CD14-positive monocyte (primary cell): ENCODE results near the gene TSPAN3. TPM values are rescaled to one million over a fixed set of nuclear protein-coding genes. Genes with fewer than 3 reads are reported as not detected.
A peak's percentile ranks its signal among the peaks of the same experiment; 100 is the strongest.

ENCODE experiments used
- DNase-seq, 3 donors: peaks; one replicate each; pipeline ENCODE4 v3.0.0-alpha.2; 2011 to 2022
- H2AFZ ChIP-seq: 2 replicates; pipeline ENCODE4 v1.6.0; 2012; ENCODE audit warnings: mild to moderate bottlenecking, low read depth, low read length, inconsistent platforms; ENCODE audit not compliant: insufficient read depth, poor library complexity, severe bottlenecking
- H3K27ac ChIP-seq, 2 donors: 1 replicate in 1 of 2; 2 replicates in 1 of 2; pipeline ENCODE4 v1.5.1; 2012 to 2013; ENCODE audit warnings: low read length in 2 of 2, control low read depth in 1 of 2, inconsistent platforms in 1 of 2, low read depth in 1 of 2, mild to moderate bottlenecking in 1 of 2
- H3K27me3 ChIP-seq, 2 donors: one replicate each; pipeline versions ENCODE4 v1.6.0 to v1.6.1; 2011 to 2013; ENCODE audit warnings: low read length in 2 of 2; ENCODE audit not compliant: control insufficient read depth in 2 of 2, insufficient read depth in 2 of 2
- H3K36me3 ChIP-seq, 2 donors: replicated peaks in 1 of 2; 1 replicate in 1 of 2; 2 replicates in 1 of 2; pipeline versions ENCODE4 v1.5.1 to v1.6.1; 2012 to 2013; ENCODE audit warnings: low read length in 2 of 2, control low read depth in 1 of 2, inconsistent platforms in 1 of 2, mild to moderate bottlenecking in 1 of 2; ENCODE audit not compliant: insufficient read depth in 2 of 2, control insufficient read depth in 1 of 2
- H3K4me1 ChIP-seq, 2 donors: 1 replicate in 1 of 2; 2 replicates in 1 of 2; pipeline versions ENCODE4 v1.5.1 to v1.6.1; 2012 to 2013; ENCODE audit warnings: low read length in 2 of 2, control low read depth in 1 of 2, inconsistent platforms in 1 of 2, mild to moderate bottlenecking in 1 of 2, moderate library complexity in 1 of 2; ENCODE audit not compliant: insufficient read depth in 2 of 2, control insufficient read depth in 1 of 2
- H3K4me2 ChIP-seq: replicated peaks from 2 replicates; pipeline ENCODE3; 2012; ENCODE audit warnings: low read length, moderate library complexity, mild to moderate bottlenecking; ENCODE audit not compliant: poor library complexity, severe bottlenecking; ENCODE audit errors: extremely low read depth
- H3K4me3 ChIP-seq, 3 experiments: fragments of 200-600 bp in 1 of 3; sonication (generic) in 1 of 3; replicated peaks in 1 of 3; 1 replicate in 2 of 3; 2 replicates in 1 of 3; pipeline ENCODE4 v1.5.1; 2011 to 2013; ENCODE audit warnings: low read length in 3 of 3, mild to moderate bottlenecking in 3 of 3, control low read depth in 2 of 3, low read depth in 2 of 3, inconsistent platforms in 1 of 3, moderate library complexity in 1 of 3
- H3K79me2 ChIP-seq: 2 replicates; pipeline ENCODE4 v1.6.0; 2012; ENCODE audit warnings: mild to moderate bottlenecking, control low read depth, inconsistent platforms, low read length, moderate library complexity; ENCODE audit not compliant: insufficient read depth
- H3K9ac ChIP-seq: 2 replicates; pipeline ENCODE4 v1.6.0; 2017; ENCODE audit warnings: low read length, mild to moderate bottlenecking; ENCODE audit not compliant: insufficient read depth, poor library complexity, severe bottlenecking
- H3K9me3 ChIP-seq, 2 donors: replicated peaks in 1 of 2; 1 replicate in 1 of 2; 2 replicates in 1 of 2; pipeline versions ENCODE4 v1.5.1 to v1.6.1; 2012 to 2013; ENCODE audit warnings: low read length in 2 of 2, control low read depth in 1 of 2; ENCODE audit not compliant: control insufficient read depth in 1 of 2, insufficient read depth in 1 of 2
- H4K20me1 ChIP-seq: 2 replicates; pipeline ENCODE4 v1.6.0; 2012; ENCODE audit warnings: mild to moderate bottlenecking, low read length, control low read depth, moderate library complexity; ENCODE audit not compliant: insufficient read depth
- H3K27ac Mint-ChIP-seq, 7 donors: one replicate each; pipeline ENCODE4 v1.8.0; 2020; ENCODE audit warnings: mild to moderate bottlenecking in 7 of 7, mixed read lengths in 7 of 7, moderate library complexity in 6 of 7, inconsistent platforms in 2 of 7
- H3K27me3 Mint-ChIP-seq, 3 donors: one replicate each; pipeline ENCODE4 v1.8.0; 2021 to 2022; ENCODE audit warnings: low read depth in 3 of 3, mild to moderate bottlenecking in 3 of 3, mixed read lengths in 3 of 3, moderate library complexity in 3 of 3, inconsistent platforms in 1 of 3
- H3K36me3 Mint-ChIP-seq, 2 donors: one replicate each; pipeline ENCODE4 v1.8.0; 2020; ENCODE audit warnings: mixed read lengths in 2 of 2, inconsistent platforms in 1 of 2, mild to moderate bottlenecking in 1 of 2
- H3K4me1 Mint-ChIP-seq: one replicate; pipeline ENCODE4 v1.8.0; 2020; ENCODE audit warnings: mild to moderate bottlenecking, mixed read lengths
- H3K4me3 Mint-ChIP-seq, 2 donors: one replicate each; pipeline ENCODE4 v1.8.0; 2020; ENCODE audit warnings: mild to moderate bottlenecking in 2 of 2, mixed read lengths in 2 of 2, moderate library complexity in 1 of 2
- H3K9me3 Mint-ChIP-seq, 7 donors: one replicate each; pipeline ENCODE4 v1.8.0; 2020 to 2022; ENCODE audit warnings: mixed read lengths in 7 of 7, mild to moderate bottlenecking in 6 of 7, moderate library complexity in 6 of 7, inconsistent platforms in 2 of 7
- CTCF ChIP-seq: fragments of 200-600 bp; IDR thresholded peaks from one replicate; pipeline ENCODE4 v1.8.0; 2022; ENCODE audit warnings: antibody characterized with exemption, mild to moderate bottlenecking
- WGBS: methylation state at CpG from one replicate; pipeline ENCODE4 v1.1.5; 2013; ENCODE audit warnings: missing lambda C conversion rate; ENCODE audit not compliant: insufficient coverage; 5-methylcytosine and 5-hydroxymethylcytosine counted together
- intact Hi-C, 2 donors: fragments of 100-400 bp; cut with micrococcal nuclease; formaldehyde crosslinking; loops; one replicate each; pipeline versions ENCODE4 v1.15.0 to v1.15.1; 2023
- polyA plus RNA-seq, 3 donors: library from polyadenylated mRNA; depleted of rRNA in 1 of 3; unstranded in 2 of 3; stranded (reverse) in 1 of 3; fragments of 300-500 nt in 2 of 3; fragments of >200 nt in 1 of 3; fragmentation: Illumina TruSeq in 2 of 3; gene quantifications; 1 replicate in 2 of 3; 2 replicates in 1 of 3; pipeline ENCODE4 v1.2.3, GENCODE V29; 2012 to 2021

Gene TSPAN3
- polyA plus RNA-seq, 3 donors = 26.0 to 68.0 (median 53.2) TPM

- Histone ChIP-seq H3K9ac (peak overlapping the region; percentile 45), H3K79me2 (no peaks in the 10 kb centered on the region), H3K27me3 (no peaks in the 10 kb centered on the region), H3K4me1 (peaks cover 17 to 34% of the 10 kb centered on the region in 2 donors), H3K4me3 (peak overlapping the region in 2 of 3 experiments; percentile 2 to 66), H2AFZ (peak overlapping the region; percentile 75), H3K27ac (peak overlapping the region in 1 of 2 donors; percentile 3), H3K9me3 (no peaks in the 10 kb centered on the region), H4K20me1 (no peaks in the 10 kb centered on the region), H3K36me3 (no peaks in the 10 kb centered on the region), H3K4me2 (peak overlapping the region; percentile 69)
- Mint-ChIP-seq H3K4me3 (peak overlapping the region; percentile 79 to 85), H3K36me3 (no peaks in the 10 kb centered on the region), H3K9me3 (peaks cover 0 to 3% (median 2%) of the 10 kb centered on the region in 7 donors), H3K4me1 (peaks cover 33% of the 10 kb centered on the region), H3K27me3 (peaks cover 0 to 9% (median 5%) of the 10 kb centered on the region in 3 donors), H3K27ac (peak overlapping the region in 2 of 7 donors; percentile 15 to 58)
- TF ChIP-seq CTCF = no peak
- peak; percentile 57 to 81 (median 67) for DNase-seq
- WGBS = under 1% methylated on average over 18 of the region's 21 CpGs
- intact Hi-C loops = no loop called here
Measured at GRCh38 chr15:77083381-77084160, 12.7 kb upstream of the TSPAN3 start.

GRCh38 chr15:77081971-77082370 is 11.1 kb upstream of the TSPAN3 start:
- Histone ChIP-seq H3K9ac (no peak overlapping the region), H2AFZ (no peak overlapping the region), H3K79me2 (no peaks in the 10 kb centered on the region), H4K20me1 (no peaks in the 10 kb centered on the region), H3K9me3 (no peaks in the 10 kb centered on the region), H3K27ac (no peak overlapping the region), H3K4me2 (no peak overlapping the region), H3K4me1 (peaks cover 24 to 40% of the 10 kb centered on the region in 2 donors), H3K27me3 (no peaks in the 10 kb centered on the region), H3K4me3 (no peak overlapping the region), H3K36me3 (no peaks in the 10 kb centered on the region)
- WGBS = 89% methylated on average over 5 of the region's 5 CpGs
- Mint-ChIP-seq H3K4me1 (peaks cover 36% of the 10 kb centered on the region), H3K4me3 (no peak overlapping the region), H3K27ac (peak overlapping the region in 1 of 7 donors; percentile 28), H3K9me3 (peaks cover 0 to 3% (median 2%) of the 10 kb centered on the region in 7 donors), H3K27me3 (peaks cover 0 to 8% (median 5%) of the 10 kb centered on the region in 3 donors), H3K36me3 (no peaks in the 10 kb centered on the region)
- intact Hi-C loops = no loop called here
- DNase-seq = no peak
- TF ChIP-seq CTCF = no peak
